GM20431 (cell line): ENCODE measurements around the gene MCOLN3.
"Not testable (repeated sequence)": the region's sequence is repeated elsewhere in the genome, so short reads cannot be mapped to it uniquely, and the experiment has no call there.

Experiments
- in situ Hi-C: fragments of 300-500 bp; cut with MseI, MboI; formaldehyde crosslinking; loops from one replicate; pipeline ENCODE4 v1.15.0; 2020; ENCODE audit warnings: low sequenced_read_pairs; ENCODE audit not compliant: unreplicated experiment

MCOLN3 gene

DNA sequence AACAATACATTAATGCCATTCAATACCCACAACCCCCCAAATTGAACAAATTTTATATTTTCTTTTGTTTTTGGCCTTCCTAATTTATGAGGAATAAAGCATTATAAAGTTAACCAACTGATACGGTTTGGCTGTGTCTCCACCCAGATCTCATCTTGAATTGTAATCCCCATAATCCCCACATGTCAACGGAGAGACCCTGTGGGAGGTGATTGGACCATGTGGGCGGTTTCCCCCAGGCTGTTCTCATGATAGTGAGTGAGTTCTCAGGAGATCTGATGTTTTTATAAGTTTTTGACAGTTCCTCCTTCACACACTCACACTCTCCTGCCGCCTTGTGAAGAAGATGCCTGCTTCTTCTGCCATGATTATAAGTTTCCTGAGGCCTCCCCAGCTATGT is 6.4 kb upstream of the MCOLN3 start:
- in situ Hi-C loops, result no loop called here

DNA sequence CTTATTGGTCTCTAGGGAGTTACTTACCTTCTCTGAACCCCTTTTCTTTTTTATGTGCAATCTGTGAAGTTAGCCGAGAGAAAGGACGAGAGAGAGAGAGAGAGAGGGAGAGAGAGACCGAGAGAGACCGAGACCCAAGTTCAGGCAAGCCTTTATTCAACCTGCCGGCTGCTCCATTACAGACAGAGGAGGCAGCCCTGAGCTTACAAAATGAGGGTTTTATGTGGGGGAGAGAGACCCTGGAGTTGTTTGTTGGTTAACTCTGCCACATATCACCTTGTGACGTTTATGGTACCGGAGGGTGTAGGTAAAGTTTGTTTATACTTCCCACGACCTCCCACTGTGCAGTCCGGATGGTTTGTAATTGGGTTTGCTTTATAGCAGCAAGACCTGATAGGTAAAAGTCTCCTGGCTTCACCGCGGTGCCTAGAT is 1.5 kb upstream of the MCOLN3 start:
- in situ Hi-C loops, result no loop called here

GRCh38 chr1:85047472-85048295 is 616 bp downstream of the MCOLN3 start:
- in situ Hi-C loops, result no loop called here

- in situ Hi-C loops, result no loop called here
Observed at GRCh38 chr1:85047144-85047471, 1.2 kb downstream of the MCOLN3 start.

- in situ Hi-C loops, result no loop called here
Observed at GRCh38 chr1:85042413-85042812, 5.9 kb downstream of the MCOLN3 start.

- in situ Hi-C loops, result no loop called here
Observed at GRCh38 chr1:85041793-85042192, 6.5 kb downstream of the MCOLN3 start.

DNA sequence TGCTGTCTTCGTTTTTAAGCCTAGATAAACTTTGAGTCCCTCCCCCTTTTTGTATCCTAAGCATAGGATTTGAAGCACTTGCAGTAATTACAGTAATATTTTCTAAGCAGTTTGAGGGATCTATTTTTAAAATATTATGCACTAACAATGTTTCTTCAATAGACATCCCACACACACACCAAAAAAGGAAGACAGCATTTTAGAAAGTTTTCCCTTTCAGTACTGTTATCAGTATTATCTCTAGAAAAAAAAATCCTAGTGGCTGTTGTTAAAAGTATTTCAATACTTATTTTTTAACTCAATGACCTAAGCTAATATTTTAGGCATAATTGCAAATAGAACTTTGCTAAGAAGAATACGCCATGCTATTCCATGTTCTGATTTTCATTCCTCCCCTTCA is 15.1 kb downstream of the MCOLN3 start:
- in situ Hi-C loops, result no loop called here

- in situ Hi-C loops, result no loop called here
Observed at GRCh38 chr1:85030536-85030935, 17.8 kb downstream of the MCOLN3 start.

- in situ Hi-C loops, result loop anchor here (10.0 kb wide), 1 partner anchor 83 kb away; no protein-coding TSS in a partner anchor
Observed at GRCh38 chr1:85028151-85028550, 20.1 kb downstream of the MCOLN3 start.

GRCh38 chr1:85027242-85027983 is 20.9 kb downstream of the MCOLN3 start:
- in situ Hi-C loops, result loop anchor here (10.0 kb wide), 1 partner anchor 83 kb away; no protein-coding TSS in a partner anchor

GRCh38 chr1:85025940-85026339 is 22.4 kb downstream of the MCOLN3 start:
- in situ Hi-C loops, result loop anchor here (10.0 kb wide), 1 partner anchor 81 kb away; no protein-coding TSS in a partner anchor

DNA sequence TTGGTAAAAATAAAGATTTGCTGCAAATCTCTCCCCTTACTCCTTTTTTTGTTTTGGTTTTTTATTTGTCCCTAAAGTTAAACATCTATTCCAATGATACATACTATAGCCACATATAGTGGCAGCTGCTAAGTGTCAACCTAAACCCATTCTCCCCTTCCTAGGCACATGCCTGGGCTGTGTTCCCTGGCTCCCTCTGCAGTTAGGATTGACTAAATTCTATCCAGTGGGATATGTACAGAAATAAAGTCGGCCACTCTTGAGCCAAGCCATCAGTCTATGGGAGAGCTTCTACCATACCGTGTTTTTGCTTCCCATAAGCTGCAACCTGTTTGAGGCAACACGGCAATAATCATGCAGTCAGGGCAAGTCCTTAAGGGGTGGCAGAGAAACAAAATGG is 23.6 kb downstream of the MCOLN3 start:
- in situ Hi-C loops, result loop anchor here (10.0 kb wide), 1 partner anchor 80 kb away; no protein-coding TSS in a partner anchor

DNA sequence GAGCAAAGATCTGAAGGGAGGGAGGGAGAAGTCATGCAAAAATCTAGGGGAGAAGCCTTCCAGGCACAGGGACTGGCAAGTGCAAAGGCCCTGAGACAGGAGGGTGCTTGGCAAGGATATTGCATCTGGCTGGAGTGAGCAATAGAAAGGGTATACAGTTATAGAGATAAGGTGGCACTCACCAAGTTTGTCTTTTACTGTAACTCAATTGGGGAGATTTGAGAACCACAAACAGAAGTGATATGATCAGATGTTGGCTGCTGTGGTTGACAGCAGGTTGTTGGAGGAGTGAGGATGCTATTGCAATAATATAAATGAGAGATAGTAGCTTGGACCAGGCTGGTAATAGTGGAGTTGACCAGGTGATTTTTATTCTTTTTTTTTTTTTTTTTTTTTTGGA is 25.6 kb downstream of the MCOLN3 start:
- in situ Hi-C loops, result loop anchor here (10.0 kb wide), 1 partner anchor 78 kb away; no protein-coding TSS in a partner anchor

DNA sequence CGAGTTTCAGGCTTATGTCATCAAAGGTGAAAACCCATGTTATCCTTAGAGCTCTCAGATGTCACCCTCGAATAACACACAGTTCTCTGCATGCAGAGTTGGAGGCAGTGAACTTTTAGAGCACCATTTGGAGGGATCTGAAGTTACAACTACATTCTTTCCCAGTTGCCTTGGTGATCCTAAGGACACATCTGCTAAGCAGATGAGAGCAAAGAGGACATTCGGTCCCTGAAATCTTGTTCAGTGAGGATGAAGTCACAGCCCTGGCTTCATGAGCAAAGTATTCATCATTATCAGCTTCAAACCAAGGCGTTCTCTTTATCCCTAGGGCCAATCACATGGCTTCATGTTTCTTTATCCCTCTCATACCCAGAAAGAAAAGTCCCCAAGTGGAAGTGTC is 28.3 kb downstream of the MCOLN3 start:
- in situ Hi-C loops, result loop anchor here (10.0 kb wide), 1 partner anchor 75 kb away; no protein-coding TSS in a partner anchor

GRCh38 chr1:85015826-85016225 is 32.5 kb downstream of the MCOLN3 start:
- in situ Hi-C loops, result no loop called here

GRCh38 chr1:85005641-85006040 is 42.7 kb downstream of the MCOLN3 start:
- in situ Hi-C loops, result not testable (repeated sequence)

GRCh38 chr1:85001742-85002141 is 46.6 kb downstream of the MCOLN3 start:
- in situ Hi-C loops, result no loop called here

DNA sequence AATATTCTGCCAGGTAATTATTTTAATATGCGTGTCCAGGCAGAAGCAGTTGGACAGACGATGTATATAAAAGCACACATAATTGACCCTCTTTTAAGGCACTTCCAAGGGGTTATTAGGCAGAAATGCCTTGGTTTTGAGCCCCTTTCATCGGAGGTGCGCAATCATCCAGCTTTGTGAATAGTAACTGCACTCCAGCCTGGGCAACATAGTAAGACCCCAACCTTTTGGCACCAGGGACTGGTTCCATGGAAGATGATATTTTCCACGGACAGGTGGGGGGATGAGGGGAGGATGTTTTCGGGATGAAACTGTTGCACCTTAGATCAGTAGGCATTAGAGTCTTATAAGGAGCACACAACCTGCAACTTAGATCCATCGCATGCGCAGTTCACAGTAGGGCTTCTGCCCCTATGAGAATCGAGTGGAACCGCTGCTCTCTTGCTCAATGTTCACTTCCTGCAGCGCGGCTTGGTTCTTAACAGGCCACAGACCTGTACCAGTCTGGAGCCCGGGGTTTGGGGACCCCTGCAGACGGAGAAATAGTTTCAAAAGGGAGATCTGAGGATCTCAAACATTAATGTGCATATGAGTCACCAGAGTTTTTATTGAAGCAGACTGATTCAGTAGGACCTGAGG is 49.5 kb downstream of the MCOLN3 start:
- in situ Hi-C loops, result no loop called here

- in situ Hi-C loops, result no loop called here
Observed at GRCh38 chr1:84997667-84998600, 50.4 kb downstream of the MCOLN3 start.
